B cell (primary cell): ENCODE results near the gene CD276. TPM values are rescaled to one million over a fixed set of nuclear protein-coding genes. Genes with fewer than 3 reads are reported as not detected.

Experiments
- ATAC-seq: fragments of 200-7000 bp; cut with Tn5 transposase; one replicate; pipeline ENCODE4 v1.10.0; 2021; ENCODE audit warnings: low read depth, mild to moderate bottlenecking, moderate number of reproducible peaks, moderate library complexity
- CTCF ChIA-PET: fragments of 350-600 bp; sonication (Branson Sonifier 250); formaldehyde crosslinking; loops from one replicate; lab custom pipeline; 2021; ENCODE audit warnings: antibody characterized with exemption, inconsistent platforms; lab: Charles Lee
- POLR2A ChIA-PET: fragments of 350-600 bp; sonication (Branson Sonifier 250); formaldehyde crosslinking; loops from one replicate; lab custom pipeline; 2021; ENCODE audit warnings: antibody characterized with exemption; lab: Charles Lee
- DNase-seq: peaks from one replicate; pipeline ENCODE4 v3.0.0; 2013
- H2AFZ ChIP-seq: 2 replicates; pipeline ENCODE4 v1.6.1; 2012; ENCODE audit warnings: mild to moderate bottlenecking, low read depth, low read length; ENCODE audit not compliant: insufficient read depth, poor library complexity, severe bottlenecking
- H3K27ac ChIP-seq, 2 donors: 1 replicate in 1 of 2; 2 replicates in 1 of 2; pipeline ENCODE4 v1.5.1; 2012 to 2013; ENCODE audit warnings: low read length in 2 of 2, mild to moderate bottlenecking in 2 of 2, moderate library complexity in 1 of 2
- H3K27me3 ChIP-seq, 4 experiments: fragments of 200-600 bp in 1 of 4; sonication (generic) in 1 of 4; replicated peaks in 1 of 4; 1 replicate in 2 of 4; 2 replicates in 2 of 4; pipeline versions ENCODE4 v1.6.1 to v1.7.0; 2013 to 2016; ENCODE audit warnings: low read length in 3 of 4, mild to moderate bottlenecking in 2 of 4, mixed read lengths in 1 of 4, moderate library complexity in 1 of 4; ENCODE audit not compliant: insufficient read depth in 4 of 4, control insufficient read depth in 3 of 4; ENCODE audit errors: control extremely low read depth in 1 of 4
- H3K36me3 ChIP-seq, 2 experiments: replicated peaks in 1 of 2; 1 replicate in 1 of 2; 2 replicates in 1 of 2; pipeline versions ENCODE4 v1.6.1 to v1.7.1; 2013; ENCODE audit warnings: low read length in 1 of 2; ENCODE audit not compliant: insufficient read depth in 2 of 2, control insufficient read depth in 1 of 2; ENCODE audit errors: control extremely low read depth in 1 of 2, extremely low read depth in 1 of 2
- H3K4me1 ChIP-seq, 2 donors: fragments of 200-600 bp in 1 of 2; sonication (generic) in 1 of 2; 1 replicate in 1 of 2; 2 replicates in 1 of 2; pipeline versions ENCODE4 v1.5.1 to v1.6.1; 2013 to 2017; ENCODE audit warnings: low read length in 2 of 2; ENCODE audit not compliant: control insufficient read depth in 2 of 2, insufficient read depth in 2 of 2
- H3K4me2 ChIP-seq: replicated peaks from 2 replicates; pipeline ENCODE3; 2012; ENCODE audit warnings: mild to moderate bottlenecking, low read depth, low read length; ENCODE audit not compliant: poor library complexity, severe bottlenecking
- H3K4me3 ChIP-seq, 5 experiments: fragments of 200-600 bp in 1 of 5; sonication (generic) in 1 of 5; 1 replicate in 3 of 5; 2 replicates in 2 of 5; pipeline versions ENCODE4 v1.5.1 to v1.7.0; 2011 to 2016; ENCODE audit warnings: low read length in 4 of 5, mild to moderate bottlenecking in 4 of 5, low read depth in 2 of 5, control low read depth in 1 of 5, moderate library complexity in 1 of 5; ENCODE audit not compliant: insufficient read depth in 1 of 5; ENCODE audit errors: control extremely low read depth in 1 of 5, extremely low read depth in 1 of 5
- H3K79me2 ChIP-seq: fragments of 200-600 bp; sonication (generic); one replicate; pipeline ENCODE4 v1.6.0; 2016; ENCODE audit warnings: low read length; ENCODE audit not compliant: control insufficient read depth, insufficient read depth
- H3K9ac ChIP-seq: fragments of 200-600 bp; sonication (generic); 2 replicates; pipeline ENCODE4 v1.6.1; 2017; ENCODE audit warnings: mild to moderate bottlenecking, low read length, moderate library complexity
- H3K9me3 ChIP-seq, 3 donors: one replicate each; pipeline versions ENCODE4 v1.6.1 to v1.7.1; 2013; ENCODE audit warnings: low read length in 2 of 3; ENCODE audit not compliant: control insufficient read depth in 2 of 3, insufficient read depth in 1 of 3; ENCODE audit errors: control extremely low read depth in 1 of 3
- H4K20me1 ChIP-seq: 2 replicates; pipeline ENCODE4 v1.6.0; 2012; ENCODE audit warnings: mild to moderate bottlenecking, low read length; ENCODE audit not compliant: insufficient read depth, control insufficient read depth, poor library complexity, severe bottlenecking
- H3K27ac Mint-ChIP-seq: one replicate; pipeline ENCODE4 v1.8.0; 2021; ENCODE audit warnings: mixed read lengths
- H3K27me3 Mint-ChIP-seq: one replicate; pipeline ENCODE4 v1.8.0; 2021; ENCODE audit warnings: mixed read lengths
- H3K4me1 Mint-ChIP-seq: one replicate; pipeline ENCODE4 v1.8.0; 2021; ENCODE audit warnings: mixed read lengths
- H3K4me3 Mint-ChIP-seq: one replicate; pipeline ENCODE4 v1.8.0; 2021; ENCODE audit warnings: mixed read lengths
- H3K9me3 Mint-ChIP-seq: one replicate; pipeline ENCODE4 v1.8.0; 2022; ENCODE audit warnings: mixed read lengths; ENCODE audit not compliant: insufficient read depth
- CTCF ChIP-seq: fragments of 200-600 bp; IDR thresholded peaks from one replicate; pipeline ENCODE4 v1.8.0; 2022; ENCODE audit warnings: antibody characterized with exemption, mild to moderate bottlenecking
- EZH2 ChIP-seq: IDR thresholded peaks from 2 replicates; pipeline ENCODE4 v1.6.1; 2012; ENCODE audit warnings: borderline replicate concordance, low read depth, mild to moderate bottlenecking, moderate library complexity, low read length; ENCODE audit not compliant: insufficient read depth, poor library complexity, severe bottlenecking
- WGBS: methylation state at CpG from one replicate; pipeline ENCODE4 v1.1.5; 2013; ENCODE audit warnings: missing lambda C conversion rate; ENCODE audit not compliant: insufficient coverage; 5-methylcytosine and 5-hydroxymethylcytosine counted together
- intact Hi-C: fragments of 100-400 bp; cut with micrococcal nuclease; formaldehyde crosslinking; loops from one replicate; pipeline ENCODE4 v1.10.0; 2022
- polyA plus RNA-seq: library from polyadenylated mRNA; depleted of rRNA; stranded (reverse); fragments of >200 nt; gene quantifications from 2 replicates; pipeline ENCODE4 v1.2.3, GENCODE V29; 2012
- total RNA-seq, 2 donors: library from RNA; stranded (reverse); fragments of 120-200 nt in 1 of 2; gene quantifications; 1 replicate in 1 of 2; 2 replicates in 1 of 2; pipeline versions ENCODE4 v1.2.3 to v1.2.4, GENCODE V29; 2013 to 2022

CD276 gene
- total and polyA plus RNA-seq, 2 donors (not counting 1 experiment from before 2014, with no cell fraction given): not detected

GRCh38 chr15:73677733-73678132 lies 6.5 kb upstream of the CD276 start:
- H2AFZ ChIP-seq: no peak overlapping the region
- no peaks in the 10 kb centered on the region for H3K9me3 ChIP-seq
- H3K27me3 ChIP-seq: peaks cover 0 to 17% (median 10%) of the 10 kb centered on the region in 4 experiments
- intact Hi-C loops: loop anchor here (1.0 kb wide), 1 partner anchor 23 kb away; no protein-coding TSS in a partner anchor
- no peaks in the 10 kb centered on the region for H3K4me1 ChIP-seq
- no peak overlapping the region for H3K4me2 ChIP-seq
- H3K27ac ChIP-seq: no peak overlapping the region
- H3K4me3 ChIP-seq: no peak overlapping the region
- peaks cover 40% of the 10 kb centered on the region for H3K27me3 Mint-ChIP-seq
- DNase-seq (no peak), ATAC-seq (no peak)
- POLR2A ChIA-PET: no interaction called here
- CTCF ChIA-PET: interaction anchor here (0.7 to 4.9 kb wide), 7 partner anchors 10 to 497 kb away, joined by 3 to 55 read pairs (median 4); no protein-coding TSS in a partner anchor
- H3K27ac Mint-ChIP-seq: no peak overlapping the region
- H3K9me3 Mint-ChIP-seq: no peaks in the 10 kb centered on the region
- WGBS: 88% methylated on average over 1 of the region's 2 CpGs
- H3K4me1 Mint-ChIP-seq: no peaks in the 10 kb centered on the region
- no peak overlapping the region for H3K9ac ChIP-seq
- no peaks in the 10 kb centered on the region for H3K79me2 ChIP-seq
- no peak overlapping the region for H3K4me3 Mint-ChIP-seq
- H3K36me3 ChIP-seq: no peaks in the 10 kb centered on the region
- no peak for TF ChIP-seq EZH2
- TF ChIP-seq CTCF: no peak
- H4K20me1 ChIP-seq: no peaks in the 10 kb centered on the region

- no peak overlapping the region for H3K4me2 ChIP-seq
Measured at GRCh38 chr15:73678498-73678897, 5.7 kb upstream of the CD276 start.

More at GRCh38 chr15:73678498-73678897, 5.7 kb upstream of the CD276 start:
- ATAC-seq (no peak), DNase-seq (no peak)
- Histone ChIP-seq H3K4me3 (no peak overlapping the region), H3K27ac (no peak overlapping the region), H3K79me2 (no peaks in the 10 kb centered on the region), H3K36me3 (no peaks in the 10 kb centered on the region), H2AFZ (no peak overlapping the region), H4K20me1 (no peaks in the 10 kb centered on the region), H3K27me3 (peaks cover 0 to 13% (median 9%) of the 10 kb centered on the region in 4 experiments), H3K9me3 (no peaks in the 10 kb centered on the region), H3K4me1 (no peaks in the 10 kb centered on the region), H3K9ac (no peak overlapping the region)
- H3K4me3 Mint-ChIP-seq: no peak overlapping the region
- POLR2A ChIA-PET: no interaction called here
- TF ChIP-seq CTCF: no peak
- TF ChIP-seq EZH2: no peak
- no peaks in the 10 kb centered on the region for H3K9me3 Mint-ChIP-seq
- no peaks in the 10 kb centered on the region for H3K4me1 Mint-ChIP-seq
- H3K27me3 Mint-ChIP-seq: peaks cover 40% of the 10 kb centered on the region
- H3K27ac Mint-ChIP-seq: no peak overlapping the region
- CTCF ChIA-PET: interaction anchor here (0.7 to 4.9 kb wide), 5 partner anchors 9 to 209 kb away, joined by 3 to 55 read pairs (median 5); no protein-coding TSS in a partner anchor
- WGBS: 34% methylated on average over 3 of the region's 3 CpGs
- intact Hi-C loops: no loop called here
